Stimulated activated CD8-positive, alpha-beta memory T cell treated with anti-CD3 and anti-CD28 coated beads, Interleukin-7, amount 100 ng/mL, for 1 hour (primary cell): ENCODE data around the gene CCDC97.
A peak's percentile ranks its signal among the peaks of the same experiment; 100 is the strongest.
"Not testable (repeated sequence)": the region's sequence is repeated elsewhere in the genome, so short reads cannot be mapped to it uniquely, and the experiment has no call there.

Source experiments
- DNase-seq, 2 donors: peaks; one replicate each; pipeline ENCODE4 v3.0.0-alpha.2; 2020; ENCODE audit warnings: low read depth in 2 of 2

The CCDC97 gene

DNA sequence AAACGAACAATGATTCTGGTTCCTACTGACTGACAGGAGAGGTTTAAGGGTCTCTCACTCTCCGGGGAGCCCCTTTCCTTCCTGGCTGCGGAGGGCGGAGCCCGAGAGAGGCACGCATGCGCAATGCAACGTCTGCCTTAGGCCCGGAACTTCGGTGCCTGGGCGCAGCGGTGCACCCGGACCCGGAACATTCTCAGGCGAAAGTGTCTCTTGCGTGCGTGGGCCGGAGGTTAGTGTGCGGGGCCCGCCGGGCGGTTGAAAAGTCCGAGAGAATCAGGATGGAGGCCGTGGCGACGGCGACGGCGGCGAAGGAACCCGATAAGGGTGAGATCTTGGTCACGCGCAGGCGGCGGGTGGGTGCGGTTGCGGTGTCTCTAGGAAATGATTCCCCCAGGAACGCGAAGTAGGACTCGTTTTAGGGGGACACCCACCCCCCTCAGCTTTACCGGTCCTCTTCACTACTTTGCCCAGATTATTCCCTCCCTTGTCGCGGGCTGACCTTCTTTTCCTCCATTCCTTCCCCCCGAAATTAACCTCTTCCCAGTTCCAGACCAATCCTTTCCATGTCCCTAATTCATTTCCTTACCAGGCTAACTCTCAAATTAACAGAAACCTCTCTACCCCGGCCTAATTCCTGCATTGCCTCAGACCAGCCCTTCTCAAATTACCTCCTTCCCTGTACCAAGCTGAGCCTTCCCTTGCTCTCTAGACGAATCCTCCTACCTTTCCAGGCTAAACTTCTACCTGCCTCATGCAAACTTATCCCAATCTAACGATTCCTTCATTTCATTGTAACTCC lies at the start of gene CCDC97:
TSS of gene CCDC97 (plus strand) at position 140 of the 799 bp plus-strand sequence. CDS start at position 279, 139 bp downstream.
- peak; percentile 78 to 82 for DNase-seq

DNA sequence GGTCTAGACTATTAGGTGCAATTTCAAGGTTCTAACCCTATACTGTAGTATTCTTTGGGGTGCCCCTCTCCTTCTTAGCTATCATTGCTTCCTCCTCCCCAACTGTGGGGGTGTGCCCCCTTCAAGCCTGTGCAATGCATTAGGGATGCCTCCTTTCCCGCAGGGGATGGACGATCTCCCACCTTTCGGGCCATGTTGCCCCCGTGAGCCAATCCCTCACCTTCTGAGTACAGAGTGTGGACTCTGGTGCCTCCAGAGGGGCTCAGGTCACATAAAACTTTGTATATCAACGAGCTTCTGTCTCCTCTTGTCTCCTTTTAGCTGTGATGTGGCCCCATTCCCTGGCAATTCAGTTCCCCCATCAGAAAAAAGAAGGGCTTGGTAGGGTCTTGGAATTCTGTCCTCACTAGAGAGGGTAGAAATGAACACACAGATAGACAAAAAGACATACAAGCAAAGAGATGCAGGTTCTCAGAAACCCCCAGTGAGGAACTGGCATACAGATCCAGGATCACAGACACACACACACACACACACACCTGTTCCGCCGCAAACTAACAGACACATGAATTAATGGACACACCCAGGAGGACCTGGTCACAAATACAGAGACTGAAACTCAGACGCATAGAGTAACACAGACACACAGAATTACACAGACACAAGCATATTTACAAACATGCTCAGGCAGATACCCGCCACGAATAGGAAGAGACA lies 48.3 kb upstream of the CCDC97 start:
- no peak for DNase-seq

DNA sequence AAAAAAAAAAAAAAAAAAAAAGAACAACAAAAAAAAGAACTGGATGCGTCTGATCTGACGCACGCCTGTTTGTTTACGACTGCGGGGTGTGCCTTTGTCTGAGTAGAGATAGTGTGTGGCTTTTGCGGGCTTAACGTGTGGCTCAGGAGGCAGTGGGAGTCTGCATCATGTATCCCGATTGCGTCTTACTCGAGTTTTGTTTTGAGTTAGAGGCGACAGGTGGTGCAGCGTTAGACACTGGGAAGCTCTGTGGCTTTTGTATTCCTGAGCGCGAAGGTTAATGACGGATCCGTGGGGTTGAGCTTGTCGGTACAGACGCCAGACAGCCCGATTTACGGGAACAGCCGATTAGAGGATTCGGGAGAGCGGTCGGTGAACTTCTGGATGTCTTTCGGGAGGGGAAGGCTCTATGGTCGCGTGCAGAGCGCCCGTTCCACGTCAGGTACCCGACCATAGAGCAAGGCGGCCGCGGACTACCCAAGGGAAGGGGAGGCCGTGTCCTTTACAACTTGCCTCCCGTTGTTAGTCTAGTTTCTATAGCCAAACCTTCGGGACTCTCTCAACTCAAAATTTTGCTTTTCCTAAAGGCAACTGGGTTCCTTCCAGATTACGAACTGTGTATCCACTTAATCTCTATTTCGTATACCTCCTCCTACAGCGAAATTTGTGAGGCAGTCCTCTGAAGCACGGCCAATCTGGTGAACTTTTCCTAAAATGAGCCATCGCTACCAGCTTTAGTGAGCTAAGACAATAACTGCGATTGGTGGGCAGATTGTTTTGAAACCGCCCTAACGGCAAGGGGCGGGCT lies 46.7 kb upstream of the CCDC97 start:
- peak; percentile 52 to 57 for DNase-seq

DNA sequence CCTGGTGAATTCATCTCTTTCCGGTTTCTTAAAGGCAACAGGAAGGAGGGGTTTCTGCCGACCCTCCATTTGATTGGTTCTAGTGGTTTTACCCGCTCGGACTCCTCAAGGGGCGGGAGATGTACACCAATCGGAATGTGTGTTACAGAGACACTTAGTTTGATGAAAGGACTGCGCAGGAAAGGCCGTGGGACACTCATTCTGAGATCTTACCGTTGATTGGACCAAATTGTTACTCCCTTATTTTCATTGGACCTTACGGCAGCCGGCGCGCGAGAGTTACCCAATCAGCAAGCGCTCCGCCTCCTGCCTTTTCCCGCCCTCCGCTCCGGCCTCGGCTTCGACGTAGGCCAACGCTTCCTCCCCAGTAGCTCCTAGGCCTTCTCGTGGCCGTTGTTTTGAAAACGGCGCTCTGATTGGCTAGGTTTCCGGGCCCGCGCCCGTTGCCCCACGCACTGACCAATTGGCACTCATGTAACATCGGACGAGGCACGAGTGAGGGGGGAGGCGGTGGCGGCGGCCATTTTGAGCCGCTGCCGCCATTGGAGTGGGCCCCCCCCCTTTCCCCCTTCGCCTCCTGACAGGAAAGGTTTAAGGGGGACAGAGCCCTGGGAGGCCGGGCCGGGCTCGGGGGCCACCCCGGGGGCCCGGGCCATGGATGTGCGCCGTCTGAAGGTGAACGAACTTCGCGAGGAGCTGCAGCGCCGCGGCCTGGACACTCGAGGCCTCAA lies 46.0 kb upstream of the CCDC97 start, which contains the start of gene HNRNPUL1:
TSS of gene HNRNPUL1 (plus strand) at position 523 of the 731 bp plus-strand sequence. CDS start at position 655, 132 bp downstream.
- peak; percentile 99 for DNase-seq

DNA sequence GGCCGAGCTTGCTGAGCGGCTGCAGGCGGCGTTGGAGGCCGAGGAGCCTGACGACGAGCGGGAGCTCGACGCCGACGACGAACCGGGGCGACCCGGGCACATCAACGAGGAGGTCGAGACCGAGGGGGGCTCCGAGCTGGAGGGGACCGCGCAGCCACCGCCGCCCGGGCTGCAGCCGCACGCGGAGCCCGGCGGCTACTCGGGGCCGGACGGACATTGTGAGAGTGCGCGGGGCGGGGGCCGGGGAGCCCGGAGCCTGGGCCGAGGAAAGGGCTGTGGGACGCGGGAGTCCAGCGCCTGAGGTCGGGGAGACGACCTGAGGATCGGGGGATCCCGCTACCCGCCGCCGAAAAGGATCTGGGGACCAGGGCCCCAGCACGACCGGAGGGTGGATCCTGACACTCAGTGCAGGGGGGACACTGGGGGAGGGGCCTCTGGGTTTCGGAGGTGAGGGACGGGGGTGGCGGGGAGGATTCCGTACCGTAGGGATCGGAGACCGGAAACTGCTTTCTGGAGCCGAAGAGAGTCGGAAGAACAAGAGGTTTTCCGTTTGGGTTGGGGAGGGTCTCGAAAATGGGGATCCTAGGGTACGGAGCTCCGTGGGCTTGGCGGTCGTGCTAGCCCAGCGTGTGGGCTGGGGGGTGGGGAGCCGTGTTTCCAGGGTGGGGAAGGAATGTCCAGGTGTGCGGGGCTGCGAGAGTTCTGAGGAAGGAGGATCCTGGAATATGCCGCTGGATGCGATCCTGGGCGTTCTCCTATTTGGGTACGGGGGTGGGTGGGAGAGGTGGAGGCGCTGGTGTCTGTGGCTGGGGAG lies 45.2 kb upstream of the CCDC97 start:
- peak; percentile 10 to 17 for DNase-seq

DNA sequence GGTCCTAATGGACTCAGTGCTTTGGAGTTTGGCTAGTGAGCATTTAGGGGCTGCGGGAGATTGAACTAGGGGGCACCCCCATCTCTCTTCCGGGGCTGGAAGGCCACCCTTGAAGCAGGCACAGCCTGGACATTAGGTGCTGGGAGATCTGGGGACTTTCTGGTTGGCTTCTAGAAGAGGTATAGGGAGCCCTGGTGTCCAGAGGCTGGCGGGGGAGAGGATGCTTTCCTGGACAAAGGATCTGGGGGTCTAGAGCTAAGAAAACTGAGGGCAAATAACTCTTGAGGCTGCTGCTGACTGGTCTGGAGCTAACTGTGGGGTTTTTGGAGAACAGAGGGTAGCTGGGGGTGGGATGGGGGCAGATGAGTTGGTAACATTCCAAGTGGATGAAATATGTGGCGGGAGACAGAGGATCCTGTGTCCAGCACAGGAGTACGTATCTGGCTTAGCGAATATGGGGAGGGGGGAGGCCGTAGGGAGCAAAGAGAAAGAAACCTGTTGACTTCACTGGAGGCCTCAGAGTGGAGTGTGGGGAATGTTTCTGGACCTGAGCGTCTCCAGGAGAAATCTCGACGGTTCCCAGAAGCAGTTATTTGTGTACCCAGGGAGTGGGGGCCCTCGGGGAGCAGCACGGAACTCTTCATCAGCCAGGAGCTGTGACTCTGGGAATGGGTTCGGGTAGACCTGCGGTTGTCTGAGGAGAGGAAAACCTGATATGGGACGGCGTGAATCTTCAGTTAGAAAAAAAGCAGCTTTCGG lies 44.4 kb upstream of the CCDC97 start:
- DNase-seq, result no peak

DNA sequence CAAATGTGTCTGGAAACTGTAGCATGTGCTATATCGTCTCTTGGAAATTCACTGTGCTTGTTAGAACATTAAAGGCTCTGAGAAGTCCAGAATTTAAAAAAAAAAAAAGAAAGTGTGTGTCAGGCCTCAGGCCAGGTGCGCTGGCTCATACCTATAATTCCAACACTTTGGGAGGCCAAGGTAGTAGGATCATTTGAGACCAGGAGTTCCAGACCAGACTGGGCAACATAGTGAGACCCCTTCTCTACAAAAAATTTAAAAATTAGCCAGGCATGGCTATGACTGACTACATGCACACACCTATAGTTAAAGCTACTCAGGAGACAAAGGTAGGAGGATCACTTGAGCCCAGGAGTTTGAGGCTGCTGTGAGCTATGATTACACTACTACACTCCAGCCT lies 40.9 kb upstream of the CCDC97 start:
- DNase-seq, result no peak

DNA sequence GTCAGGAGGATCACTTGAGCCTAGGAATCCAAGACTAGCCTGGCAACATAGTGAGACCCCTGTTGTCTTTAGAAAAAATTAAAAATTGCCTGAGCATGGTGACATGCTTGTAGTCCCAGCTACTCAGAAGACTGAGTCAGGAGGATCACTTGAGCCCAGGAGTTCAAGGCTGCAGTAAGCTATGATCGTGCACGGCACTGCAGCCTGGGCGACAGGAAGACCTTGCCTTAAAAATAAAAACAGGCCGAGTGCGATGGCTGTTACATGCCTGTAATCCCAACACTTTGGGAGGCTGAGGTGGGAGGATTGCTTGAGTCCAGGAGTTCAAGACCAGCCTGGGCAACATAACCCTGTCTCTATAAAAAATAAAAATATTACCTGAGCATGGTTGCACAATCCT lies 40.4 kb upstream of the CCDC97 start:
- DNase-seq, result no peak

DNA sequence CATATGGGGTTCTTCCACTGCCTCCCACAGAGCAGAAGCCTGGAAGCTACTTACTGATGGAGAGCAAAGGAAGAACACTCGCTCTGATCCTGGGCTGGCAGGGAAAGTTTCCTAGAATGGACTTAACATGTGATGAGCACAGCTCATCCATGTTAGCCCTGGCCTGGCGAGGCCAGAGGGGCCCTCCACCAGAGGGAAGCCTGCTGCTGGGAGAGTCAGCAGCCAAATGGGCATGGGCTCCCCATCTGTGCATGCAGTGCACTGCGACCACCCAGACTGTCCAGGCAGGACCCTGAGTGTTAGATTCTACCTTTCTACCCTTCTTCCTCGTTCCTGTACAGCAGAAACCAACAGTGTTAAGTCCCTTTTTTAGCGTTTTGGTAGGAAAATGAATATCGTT lies 36.9 kb upstream of the CCDC97 start:
- DNase-seq, result no peak

DNA sequence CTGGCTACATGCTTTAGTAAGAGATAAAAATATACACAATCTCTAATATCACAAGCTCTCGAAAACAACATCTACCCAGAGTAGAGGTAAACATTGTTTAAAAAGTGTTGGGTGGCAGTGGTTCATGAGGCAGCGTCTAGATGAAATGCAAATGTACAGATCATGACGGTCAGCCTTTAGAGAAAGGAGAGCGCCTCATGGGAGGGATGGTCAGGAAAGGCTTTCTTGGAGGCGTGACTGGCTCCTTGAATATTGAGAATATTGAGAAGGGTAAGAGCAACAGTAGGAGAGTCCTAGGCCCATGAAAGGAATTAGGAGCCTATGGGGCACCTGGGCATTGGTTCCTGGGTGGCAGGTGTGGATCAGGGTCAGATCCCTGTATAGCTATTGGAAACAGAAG lies 35.2 kb upstream of the CCDC97 start:
- DNase-seq, result no peak

DNA sequence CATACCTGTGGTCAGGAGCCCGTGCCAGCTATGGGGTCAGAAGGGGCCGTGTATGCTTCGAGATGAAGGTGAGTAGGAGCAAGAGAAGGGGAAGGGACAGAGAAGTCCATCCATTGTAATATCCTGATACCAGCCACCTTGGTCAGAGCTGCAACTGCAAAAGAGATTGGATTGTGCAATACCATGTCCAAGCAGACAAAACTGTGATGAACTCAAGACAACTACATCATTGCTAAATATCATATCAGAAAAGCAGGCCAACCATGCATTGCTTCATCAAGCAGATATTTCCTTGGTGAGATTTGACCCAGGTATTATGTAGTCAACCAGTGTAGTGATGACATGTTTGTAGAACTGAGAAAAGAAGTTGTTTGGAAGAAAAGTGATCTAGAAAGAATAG lies 33.7 kb upstream of the CCDC97 start:
- DNase-seq, result no peak

DNA sequence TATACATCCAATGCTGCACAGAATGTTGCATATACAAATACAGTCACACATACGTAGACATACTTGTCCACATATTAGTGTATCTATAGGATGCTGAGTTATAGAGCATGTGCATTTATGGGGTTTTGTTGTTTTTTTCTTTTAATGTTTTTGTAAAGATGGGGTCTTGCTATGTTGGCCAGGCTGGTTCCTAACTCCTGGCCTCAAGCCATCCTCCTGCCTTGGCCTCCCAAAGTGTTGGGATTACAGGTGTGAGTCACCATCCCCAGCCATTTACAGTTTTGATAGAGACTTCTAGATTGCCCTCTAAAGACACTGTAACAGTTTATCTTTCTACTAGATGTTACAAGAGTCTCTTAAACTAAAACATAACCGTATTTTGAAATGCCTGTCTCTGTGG lies 31.5 kb upstream of the CCDC97 start:
- no peak for DNase-seq

DNA sequence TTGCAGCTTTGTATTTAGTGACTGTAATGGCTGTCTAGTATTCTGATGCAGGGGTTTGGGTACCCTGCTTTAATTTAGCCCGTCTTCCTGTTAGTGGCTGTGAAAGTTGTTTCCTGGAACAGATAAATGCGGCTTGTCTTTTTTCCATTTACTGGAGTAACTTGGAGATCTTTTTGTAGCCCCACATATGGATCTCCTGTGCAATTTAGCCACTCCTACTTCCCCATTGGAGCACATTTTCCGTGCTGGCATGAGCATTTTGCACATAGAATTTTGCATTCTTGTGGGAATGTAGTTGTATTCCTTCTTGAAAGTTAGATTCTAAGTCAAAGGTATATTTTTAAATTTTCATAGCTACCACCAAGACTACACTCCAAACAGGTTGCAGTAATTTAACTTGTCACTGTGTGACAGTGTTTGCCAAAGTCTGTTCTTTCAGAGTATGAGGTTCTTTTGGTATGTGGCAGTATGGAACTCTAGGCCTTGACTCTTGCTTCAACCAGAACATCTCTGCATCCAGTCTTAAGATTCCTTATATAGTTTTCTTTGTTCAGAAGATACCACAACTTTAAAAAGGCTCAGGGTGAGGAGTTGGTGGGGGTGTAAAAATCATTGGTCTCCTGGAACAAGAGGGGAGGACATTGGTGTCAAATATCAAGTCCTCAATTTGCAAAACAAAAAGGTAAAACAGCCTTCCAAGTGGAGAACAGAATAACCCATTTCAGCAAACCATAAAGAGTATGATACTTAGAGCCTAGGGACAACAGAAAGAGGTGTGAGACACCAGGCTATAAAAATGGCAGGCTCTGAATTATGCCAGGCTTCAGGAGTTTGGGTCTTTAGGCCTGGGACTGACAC lies 21.1 kb upstream of the CCDC97 start:
- DNase-seq, result no peak

DNA sequence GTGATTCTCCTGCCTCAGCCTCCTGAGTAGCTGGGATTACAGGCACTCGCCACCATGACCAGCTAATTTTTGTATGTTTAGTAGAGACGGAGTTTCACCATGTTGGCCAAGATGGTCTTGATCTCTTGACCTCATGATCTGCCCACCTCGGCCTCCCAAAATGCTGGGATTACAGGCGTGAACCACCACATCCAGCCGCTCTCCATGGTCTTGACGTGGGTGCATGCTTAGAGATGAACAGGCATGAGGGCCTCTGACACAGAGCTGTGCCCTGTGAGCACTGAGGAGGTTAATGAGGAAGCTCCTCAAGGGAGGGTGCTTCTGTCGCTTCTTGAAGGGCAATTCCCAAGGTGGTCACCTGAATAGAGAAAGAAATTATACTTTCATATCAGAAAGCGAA lies 20.2 kb upstream of the CCDC97 start:
- not testable (repeated sequence) for DNase-seq

DNA sequence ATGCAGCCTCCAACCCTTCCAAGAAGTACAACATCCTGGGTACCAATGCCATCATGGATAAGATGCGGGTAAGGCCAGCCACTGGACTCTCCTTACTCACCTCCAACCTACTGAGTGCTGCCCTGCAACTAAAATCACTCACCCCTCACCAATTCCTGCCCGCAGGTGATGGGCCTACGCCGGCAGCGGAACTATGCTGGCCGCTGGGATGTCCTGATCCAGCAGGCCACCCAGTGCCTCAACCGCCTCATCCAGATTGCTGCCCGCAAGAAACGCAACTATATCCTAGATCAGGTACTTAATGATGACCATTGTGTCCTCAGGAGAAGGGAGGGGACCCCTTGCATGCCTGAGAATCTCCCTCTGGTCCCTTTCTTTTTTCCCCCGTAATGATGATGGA lies 15.6 kb upstream of the CCDC97 start:
- DNase-seq, result no peak

DNA sequence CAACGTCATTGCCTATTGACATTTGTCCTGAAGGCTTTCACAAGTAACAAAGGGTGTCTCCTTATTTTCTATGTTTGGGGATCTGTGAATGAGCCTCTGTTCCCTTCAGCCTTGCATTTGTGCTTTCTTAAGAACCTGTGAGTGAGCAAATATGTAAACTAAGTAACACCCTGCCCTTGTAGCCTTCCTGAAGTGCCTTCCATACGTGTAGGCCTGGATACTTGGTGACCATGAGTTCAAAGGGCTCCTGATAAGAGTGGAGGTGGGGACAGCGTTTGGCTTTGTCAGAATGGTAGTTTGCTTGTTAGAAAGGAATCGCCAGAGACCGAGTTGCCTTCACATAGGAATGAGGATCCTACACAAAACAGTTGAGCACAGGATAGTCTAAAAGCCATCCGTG lies 14.5 kb upstream of the CCDC97 start:
- no peak for DNase-seq

DNA sequence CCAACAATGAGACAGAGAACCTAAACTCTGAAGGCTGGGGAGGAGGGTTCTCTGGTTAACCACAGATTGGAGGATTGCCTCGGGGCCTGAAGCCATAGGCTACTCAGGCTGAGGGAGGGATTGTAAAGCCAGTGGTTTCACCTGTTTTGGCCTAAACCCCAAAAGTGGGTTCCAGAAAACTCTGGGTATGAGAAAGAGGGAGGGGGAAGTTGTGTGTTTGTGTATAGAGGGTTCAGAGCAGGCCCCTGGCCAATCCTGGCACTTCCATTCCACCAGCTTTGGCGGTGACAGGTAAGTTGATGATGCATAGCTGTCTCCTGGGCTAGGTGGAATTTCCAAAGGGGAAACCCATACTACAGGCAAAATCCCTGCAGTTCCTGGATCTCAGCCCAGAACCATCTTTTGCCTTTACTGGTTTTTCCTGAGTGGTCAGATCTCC lies 13.5 kb upstream of the CCDC97 start:
- no peak for DNase-seq

DNA sequence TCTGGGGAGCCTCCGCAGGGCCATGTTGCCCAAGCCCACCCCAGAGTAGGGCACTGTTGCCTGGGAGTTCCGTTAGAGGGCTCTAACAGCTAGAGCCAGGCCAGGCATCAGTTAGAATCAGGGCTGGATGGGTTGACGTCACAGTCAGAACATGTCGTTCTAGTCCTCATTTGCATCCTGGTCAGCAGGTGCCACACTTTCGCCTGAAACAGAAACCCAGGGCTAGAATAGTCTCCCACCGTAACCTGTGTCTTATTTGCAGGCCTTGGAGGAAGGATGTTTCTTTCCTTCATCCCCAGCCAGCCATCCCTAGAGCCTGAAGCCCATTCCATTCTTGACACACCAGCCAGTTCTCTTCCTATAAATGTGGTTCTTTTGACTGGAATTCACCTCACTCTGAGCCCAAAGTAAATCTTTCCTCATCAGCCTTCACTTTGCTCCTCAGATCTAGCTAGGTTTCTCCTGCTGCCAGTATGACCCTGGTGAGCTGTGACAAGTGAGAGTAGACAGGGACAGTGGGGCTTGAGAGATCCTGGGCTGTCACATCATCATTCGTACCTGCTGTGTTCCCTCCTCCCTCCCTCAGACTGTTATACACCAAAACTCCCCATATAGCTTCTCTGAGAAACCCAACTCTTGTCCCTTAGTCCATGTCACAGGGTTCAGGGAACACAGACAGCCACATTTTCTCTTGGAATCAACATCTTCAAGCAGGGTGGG lies 12.2 kb upstream of the CCDC97 start:
- DNase-seq, result no peak
